BE2C (cell line): ENCODE data around the gene TSEN2.
"Not testable (repeated sequence)": the region's sequence is repeated elsewhere in the genome, so short reads cannot be mapped to it uniquely, and the experiment has no call there.

Experiments used
- DNase-seq: peaks from one replicate; pipeline ENCODE4 v3.0.0-alpha.2; 2020
- H3K27me3 ChIP-seq: fragments of 250-450 bp; sonication (Bioruptor Pico); 2 replicates; pipeline ENCODE4 v1.5.1; 2020; ENCODE audit warnings: mild to moderate bottlenecking
- H3K36me3 ChIP-seq: fragments of 250-450 bp; sonication (Bioruptor Pico); 2 replicates; pipeline ENCODE4 v1.5.1; 2020; ENCODE audit warnings: mild to moderate bottlenecking
- H3K4me1 ChIP-seq: fragments of 250-450 bp; sonication (Bioruptor Pico); 2 replicates; pipeline ENCODE4 v1.5.1; 2020
- H3K4me3 ChIP-seq: 2 replicates; pipeline ENCODE4 v1.5.1; 2011; ENCODE audit warnings: low read depth, low read length
- H3K9me3 ChIP-seq: fragments of 250-450 bp; sonication (Bioruptor Pico); 2 replicates; pipeline ENCODE4 v1.5.1; 2020
- CTCF ChIP-seq: IDR thresholded peaks from 2 replicates; pipeline ENCODE4 v1.5.1; 2012; ENCODE audit warnings: mild to moderate bottlenecking, low read depth, low read length

Gene TSEN2

GRCh38 chr3:12465151-12465835 lies 19.0 kb upstream of the TSEN2 start:
- Histone ChIP-seq H3K9me3 (no peaks in the 10 kb centered on the region), H3K4me1 (no peaks in the 10 kb centered on the region), H3K36me3 (no peaks in the 10 kb centered on the region), H3K4me3 (no peak overlapping the region), H3K27me3 (no peaks in the 10 kb centered on the region)
- no peak for DNase-seq
- no peak for TF ChIP-seq CTCF

GRCh38 chr3:12465836-12466225 lies 18.4 kb upstream of the TSEN2 start:
- no peaks in the 10 kb centered on the region for H3K27me3 ChIP-seq
- H3K4me3 ChIP-seq = no peak overlapping the region
- H3K36me3 ChIP-seq = no peaks in the 10 kb centered on the region
- no peak for TF ChIP-seq CTCF
- DNase-seq = no peak
- H3K9me3 ChIP-seq = no peaks in the 10 kb centered on the region
- no peaks in the 10 kb centered on the region for H3K4me1 ChIP-seq

GRCh38 chr3:12467746-12468145 lies 16.5 kb upstream of the TSEN2 start:
- TF ChIP-seq CTCF = no peak
- Histone ChIP-seq H3K9me3 (no peaks in the 10 kb centered on the region), H3K4me3 (no peak overlapping the region), H3K4me1 (no peaks in the 10 kb centered on the region), H3K27me3 (no peaks in the 10 kb centered on the region), H3K36me3 (no peaks in the 10 kb centered on the region)
- no peak for DNase-seq

GRCh38 chr3:12468276-12468675 lies 16.0 kb upstream of the TSEN2 start:
- no peak for TF ChIP-seq CTCF
- no peaks in the 10 kb centered on the region for H3K9me3 ChIP-seq
- H3K4me1 ChIP-seq = no peaks in the 10 kb centered on the region

GRCh38 chr3:12468757-12469156 lies 15.5 kb upstream of the TSEN2 start:
- TF ChIP-seq CTCF = no peak
- no peaks in the 10 kb centered on the region for H3K27me3 ChIP-seq

More at GRCh38 chr3:12468276-12468675, 16.0 kb upstream of the TSEN2 start:
- no peaks in the 10 kb centered on the region for H3K27me3 ChIP-seq
- H3K36me3 ChIP-seq = no peaks in the 10 kb centered on the region
- DNase-seq = no peak
- no peak overlapping the region for H3K4me3 ChIP-seq

GRCh38 chr3:12469222-12469621 lies 15.1 kb upstream of the TSEN2 start:
- H3K4me3 ChIP-seq, H3K36me3 ChIP-seq, H3K27me3 ChIP-seq, H3K9me3 ChIP-seq, DNase-seq, H3K4me1 ChIP-seq: not testable (repeated sequence)

More at GRCh38 chr3:12468757-12469156, 15.5 kb upstream of the TSEN2 start:
- Histone ChIP-seq H3K9me3 (no peaks in the 10 kb centered on the region), H3K4me3 (no peak overlapping the region), H3K4me1 (no peaks in the 10 kb centered on the region), H3K36me3 (no peaks in the 10 kb centered on the region)
- no peak for DNase-seq
